Measurements from ENCODE around the gene MRPS17.

GRCh38 chr7:55928006-55928767, 23.5 kb upstream of the MRPS17 start:
- no peak for TF ChIP-seq CTCF (conservative IDR thresholded peaks at IDR 0.05 in 1 of 2, IDR thresholded peaks at IDR 0.05 in 1 of 2; ENCODE audit: low read depth in 1 of 2, low read length in 2 of 2)
- no peak for TF ChIP-seq EZH2 (IDR thresholded peaks at IDR 0.05; ENCODE audit: low read length, missing control alignments)

All from fibroblast of lung (primary cell).